ENCODE measurements around the gene ANKK1.

Gene ANKK1

DNA sequence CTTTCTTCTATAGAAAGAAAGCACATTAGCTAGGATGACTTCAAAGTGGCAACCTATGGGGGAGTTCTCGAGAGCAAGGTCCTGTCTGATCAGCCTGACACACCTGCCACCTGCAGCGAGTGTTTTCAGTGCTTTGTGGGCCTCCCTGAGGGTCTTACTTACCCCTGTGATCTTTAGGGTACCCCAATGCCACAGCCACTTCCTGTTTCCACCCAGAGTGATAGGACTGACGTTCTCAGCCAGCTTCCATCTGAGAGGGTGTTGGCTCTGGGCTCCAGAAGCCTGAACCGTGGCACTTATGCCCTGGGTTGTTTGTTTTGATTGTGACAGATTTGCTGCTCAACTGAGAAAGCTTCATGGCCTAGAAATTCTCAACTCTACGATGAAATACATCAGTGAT lies 21.7 kb upstream of the ANKK1 start:
- TF ChIP-seq, protein P1, sequence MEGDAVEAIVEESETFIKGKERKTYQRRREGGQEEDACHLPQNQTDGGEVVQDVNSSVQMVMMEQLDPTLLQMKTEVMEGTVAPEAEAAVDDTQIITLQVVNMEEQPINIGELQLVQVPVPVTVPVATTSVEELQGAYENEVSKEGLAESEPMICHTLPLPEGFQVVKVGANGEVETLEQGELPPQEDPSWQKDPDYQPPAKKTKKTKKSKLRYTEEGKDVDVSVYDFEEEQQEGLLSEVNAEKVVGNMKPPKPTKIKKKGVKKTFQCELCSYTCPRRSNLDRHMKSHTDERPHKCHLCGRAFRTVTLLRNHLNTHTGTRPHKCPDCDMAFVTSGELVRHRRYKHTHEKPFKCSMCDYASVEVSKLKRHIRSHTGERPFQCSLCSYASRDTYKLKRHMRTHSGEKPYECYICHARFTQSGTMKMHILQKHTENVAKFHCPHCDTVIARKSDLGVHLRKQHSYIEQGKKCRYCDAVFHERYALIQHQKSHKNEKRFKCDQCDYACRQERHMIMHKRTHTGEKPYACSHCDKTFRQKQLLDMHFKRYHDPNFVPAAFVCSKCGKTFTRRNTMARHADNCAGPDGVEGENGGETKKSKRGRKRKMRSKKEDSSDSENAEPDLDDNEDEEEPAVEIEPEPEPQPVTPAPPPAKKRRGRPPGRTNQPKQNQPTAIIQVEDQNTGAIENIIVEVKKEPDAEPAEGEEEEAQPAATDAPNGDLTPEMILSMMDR (IDR thresholded peaks at IDR 0.05; ENCODE audit: control insufficient read depth, extremely low read depth, insufficient read depth) = no peak
- no peak overlapping the region for H3K4me3 ChIP-seq (ENCODE audit: low read depth, low read length)
- no peak for DNase-seq (ENCODE audit: low read depth)

GRCh38 chr11:113369411-113369810 lies 18.2 kb upstream of the ANKK1 start:
- TF ChIP-seq, protein P1 (IDR thresholded peaks at IDR 0.05; ENCODE audit: control insufficient read depth, extremely low read depth, insufficient read depth) = no peak
- no peak for DNase-seq (ENCODE audit: low read depth)
- H3K4me3 ChIP-seq (ENCODE audit: low read depth, low read length) = no peak overlapping the region

DNA sequence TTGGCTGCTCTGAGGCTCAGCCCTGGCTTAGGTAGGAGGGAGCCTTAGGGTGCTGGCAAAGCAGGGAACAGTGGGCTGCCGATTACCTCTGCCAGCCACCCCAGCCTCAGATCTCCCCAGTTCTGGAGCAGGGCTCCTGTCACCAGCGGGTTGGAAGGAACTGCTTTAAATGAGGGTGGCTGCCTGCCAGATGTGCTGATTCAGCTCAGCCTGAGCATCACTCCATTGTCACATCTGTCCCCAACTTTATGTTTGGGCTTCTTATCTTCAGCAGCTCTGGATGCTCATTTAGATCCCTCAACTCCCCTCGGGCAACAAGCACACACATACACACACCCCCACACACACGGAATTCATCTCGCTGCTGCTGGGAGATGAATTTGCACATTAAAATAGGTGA lies 16.9 kb upstream of the ANKK1 start:
- DNase-seq (ENCODE audit: low read depth) = no peak
- TF ChIP-seq, protein P1 (IDR thresholded peaks at IDR 0.05; ENCODE audit: control insufficient read depth, extremely low read depth, insufficient read depth) = no peak
- H3K4me3 ChIP-seq (ENCODE audit: low read depth, low read length) = no peak overlapping the region

- no peak for DNase-seq (ENCODE audit: low read depth)
- TF ChIP-seq, protein P1 (IDR thresholded peaks at IDR 0.05; ENCODE audit: control insufficient read depth, extremely low read depth, insufficient read depth) = no peak
- no peak overlapping the region for H3K4me3 ChIP-seq (ENCODE audit: low read depth, low read length)
Observed at GRCh38 chr11:113372309-113372708, 15.3 kb upstream of the ANKK1 start.

DNA sequence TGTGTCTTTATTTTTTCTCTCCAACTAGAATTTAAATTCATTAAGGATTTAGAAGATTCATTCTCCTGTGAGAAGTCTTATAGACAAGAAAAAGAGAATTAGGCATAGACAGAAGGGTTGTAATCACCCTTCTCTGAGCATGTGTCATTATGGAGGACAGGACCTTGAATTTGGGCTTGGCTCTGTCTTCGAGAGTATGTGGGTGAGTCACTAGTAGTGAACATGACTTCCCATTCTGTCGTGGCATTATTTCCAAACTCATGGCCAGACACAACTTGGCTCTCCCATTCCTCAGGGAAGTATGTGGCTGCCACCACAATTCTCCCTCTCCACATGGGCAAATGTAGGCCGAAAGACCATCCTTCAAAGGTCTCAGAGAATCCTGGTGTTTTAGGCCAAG lies 14.3 kb upstream of the ANKK1 start:
- TF ChIP-seq, protein P1 (IDR thresholded peaks at IDR 0.05; ENCODE audit: control insufficient read depth, extremely low read depth, insufficient read depth) = no peak
- no peak overlapping the region for H3K4me3 ChIP-seq (ENCODE audit: low read depth, low read length)

GRCh38 chr11:113373981-113374560 lies 13.5 kb upstream of the ANKK1 start:
- DNase-seq (ENCODE audit: low read depth) = no peak
- no peak overlapping the region for H3K4me3 ChIP-seq (ENCODE audit: low read depth, low read length)
- TF ChIP-seq, protein P1 (IDR thresholded peaks at IDR 0.05; ENCODE audit: control insufficient read depth, extremely low read depth, insufficient read depth) = no peak

More for the DNA sequence above, 14.3 kb upstream of the ANKK1 start:
- DNase-seq (ENCODE audit: low read depth) = no peak

GRCh38 chr11:113375402-113375801 lies 12.2 kb upstream of the ANKK1 start:
- DNase-seq (ENCODE audit: low read depth) = no peak
- TF ChIP-seq, protein P1 (IDR thresholded peaks at IDR 0.05; ENCODE audit: control insufficient read depth, extremely low read depth, insufficient read depth) = no peak

More at GRCh38 chr11:113375402-113375801, 12.2 kb upstream of the ANKK1 start:
- no peak overlapping the region for H3K4me3 ChIP-seq (ENCODE audit: low read depth, low read length)
